Neural progenitor cell (in vitro differentiated cells): Measurements from ENCODE around the gene UBE2Z. TPM values are rescaled to one million over a fixed set of nuclear protein-coding genes. Genes with fewer than 3 reads are reported as not detected.
A peak's percentile ranks its signal among the peaks of the same experiment; 100 is the strongest.

Source experiments
- DNase-seq: peaks from one replicate; pipeline ENCODE4 v3.0.0-alpha.2; 2016; ENCODE audit warnings: low spot score
- H2AFZ ChIP-seq: fragments of 200-600 bp; sonication (generic); replicated peaks from 2 replicates; pipeline ENCODE4 v1.6.1; 2016; ENCODE audit warnings: antibody characterized with exemption
- H3F3A ChIP-seq: fragments of 200-600 bp; sonication (generic); 2 replicates; pipeline ENCODE4 v1.6.1; 2016; ENCODE audit warnings: antibody characterized with exemption, low read depth
- H3K27ac ChIP-seq: fragments of 200-600 bp; sonication (generic); 2 replicates; pipeline ENCODE4 v1.5.1; 2016; ENCODE audit warnings: mild to moderate bottlenecking
- H3K27me3 ChIP-seq: fragments of 200-600 bp; sonication (generic); 2 replicates; pipeline ENCODE4 v1.6.1; 2016; ENCODE audit warnings: mild to moderate bottlenecking, moderate library complexity
- H3K36me3 ChIP-seq: fragments of 200-600 bp; sonication (generic); 2 replicates; pipeline ENCODE4 v1.5.1; 2016
- H3K4me1 ChIP-seq: fragments of 200-600 bp; sonication (generic); 2 replicates; pipeline ENCODE4 v1.6.1; 2016; ENCODE audit warnings: mixed run types
- H3K4me2 ChIP-seq: fragments of 200-600 bp; sonication (generic); 2 replicates; pipeline ENCODE4 v1.6.1; 2016
- H3K4me3 ChIP-seq: fragments of 200-600 bp; sonication (generic); 2 replicates; pipeline ENCODE4 v1.5.1; 2016
- H3K79me2 ChIP-seq: fragments of 200-600 bp; sonication (generic); 2 replicates; pipeline ENCODE4 v1.6.1; 2016; ENCODE audit warnings: low read depth
- H3K9ac ChIP-seq: fragments of 200-600 bp; sonication (generic); 2 replicates; pipeline ENCODE4 v1.6.1; 2016
- H3K9me3 ChIP-seq: fragments of 200-600 bp; sonication (generic); 2 replicates; pipeline ENCODE4 v1.5.1; 2016; ENCODE audit warnings: low read depth
- H4K20me1 ChIP-seq: fragments of 200-600 bp; sonication (generic); 2 replicates; pipeline ENCODE4 v1.6.1; 2016; ENCODE audit warnings: low read depth
- H3K27ac Mint-ChIP-seq: 3 replicates; pipeline ENCODE4 v1.8.0; 2021; ENCODE audit warnings: mixed read lengths
- H3K27me3 Mint-ChIP-seq: 2 replicates; pipeline ENCODE4 v1.8.0; 2022; ENCODE audit warnings: low read depth, mild to moderate bottlenecking, inconsistent platforms, moderate library complexity, mixed read lengths; ENCODE audit not compliant: insufficient read depth
- H3K36me3 Mint-ChIP-seq: 3 replicates; pipeline ENCODE4 v1.8.0; 2021; ENCODE audit warnings: mixed read lengths
- H3K4me1 Mint-ChIP-seq: 3 replicates; pipeline ENCODE4 v1.8.0; 2021; ENCODE audit warnings: mixed read lengths
- H3K4me3 Mint-ChIP-seq: 3 replicates; pipeline ENCODE4 v1.8.0; 2021; ENCODE audit warnings: mild to moderate bottlenecking, moderate library complexity, mixed read lengths
- H3K9me3 Mint-ChIP-seq: 3 replicates; pipeline ENCODE4 v1.8.0; 2020; ENCODE audit warnings: mixed read lengths
- EZH2 ChIP-seq: fragments of 200-600 bp; sonication (generic); IDR thresholded peaks from 2 replicates; pipeline ENCODE4 v1.6.1; 2017; ENCODE audit warnings: antibody characterized with exemption, mild to moderate bottlenecking, moderate library complexity
- EZH2phosphoT487 ChIP-seq: fragments of 200-600 bp; sonication (generic); IDR thresholded peaks from 2 replicates; pipeline ENCODE4 v1.6.1; 2017; ENCODE audit warnings: antibody characterized with exemption
- total RNA-seq: library from RNA; depleted of rRNA; stranded (reverse); fragments of >200 nt; gene quantifications from 2 replicates; pipeline ENCODE4 v1.2.3, GENCODE V29; 2015; ENCODE audit warnings: low replicate concordance
- TF ChIP-seq, protein P1 (sequence below): fragments of 200-600 bp; sonication (generic); IDR thresholded peaks from 2 replicates; pipeline ENCODE4 v1.5.1; 2017; ENCODE audit warnings: antibody characterized with exemption, mild to moderate bottlenecking

The UBE2Z gene
- total RNA-seq, 1 donor from 2014 or later: 45.5 TPM

DNA sequence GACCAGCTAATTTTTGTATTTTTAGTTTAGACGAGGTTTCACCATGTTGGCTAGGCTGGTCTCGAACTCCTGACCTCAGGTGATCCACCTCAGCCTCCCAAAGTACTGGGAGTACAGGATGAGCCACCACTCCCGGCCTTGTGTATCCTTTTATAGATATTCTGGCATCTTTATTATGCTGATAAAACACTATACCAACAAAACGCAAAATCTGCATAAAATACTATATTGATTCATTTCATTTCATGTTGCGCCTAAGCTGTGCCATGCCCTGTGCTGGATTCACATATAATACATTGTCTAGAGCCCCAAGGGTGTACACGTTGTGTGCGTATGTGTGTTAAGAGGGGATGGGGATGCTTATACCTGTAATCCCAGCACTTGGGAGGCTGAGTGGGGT lies 3.8 kb upstream of the UBE2Z start:
- no peak for TF ChIP-seq EZH2
- no peak for TF ChIP-seq EZH2phosphoT487
- TF ChIP-seq, protein P1, sequence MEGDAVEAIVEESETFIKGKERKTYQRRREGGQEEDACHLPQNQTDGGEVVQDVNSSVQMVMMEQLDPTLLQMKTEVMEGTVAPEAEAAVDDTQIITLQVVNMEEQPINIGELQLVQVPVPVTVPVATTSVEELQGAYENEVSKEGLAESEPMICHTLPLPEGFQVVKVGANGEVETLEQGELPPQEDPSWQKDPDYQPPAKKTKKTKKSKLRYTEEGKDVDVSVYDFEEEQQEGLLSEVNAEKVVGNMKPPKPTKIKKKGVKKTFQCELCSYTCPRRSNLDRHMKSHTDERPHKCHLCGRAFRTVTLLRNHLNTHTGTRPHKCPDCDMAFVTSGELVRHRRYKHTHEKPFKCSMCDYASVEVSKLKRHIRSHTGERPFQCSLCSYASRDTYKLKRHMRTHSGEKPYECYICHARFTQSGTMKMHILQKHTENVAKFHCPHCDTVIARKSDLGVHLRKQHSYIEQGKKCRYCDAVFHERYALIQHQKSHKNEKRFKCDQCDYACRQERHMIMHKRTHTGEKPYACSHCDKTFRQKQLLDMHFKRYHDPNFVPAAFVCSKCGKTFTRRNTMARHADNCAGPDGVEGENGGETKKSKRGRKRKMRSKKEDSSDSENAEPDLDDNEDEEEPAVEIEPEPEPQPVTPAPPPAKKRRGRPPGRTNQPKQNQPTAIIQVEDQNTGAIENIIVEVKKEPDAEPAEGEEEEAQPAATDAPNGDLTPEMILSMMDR: no peak
- no peak overlapping the region for H3K4me3 ChIP-seq
- no peak overlapping the region for H2AFZ ChIP-seq
- Mint-ChIP-seq H3K36me3 (no peaks in the 10 kb centered on the region), H3K27ac (no peak overlapping the region), H3K4me3 (no peak overlapping the region), H3K4me1 (peaks cover 10% of the 10 kb centered on the region), H3K9me3 (no peaks in the 10 kb centered on the region), H3K27me3 (peaks cover 6% of the 10 kb centered on the region)
- H3K36me3 ChIP-seq: no peaks in the 10 kb centered on the region
- no peak overlapping the region for H3K9ac ChIP-seq
- H3K4me2 ChIP-seq: no peak overlapping the region
- peaks cover 4% of the 10 kb centered on the region for H4K20me1 ChIP-seq
- DNase-seq: no peak
- no peaks in the 10 kb centered on the region for H3K9me3 ChIP-seq
- no peaks in the 10 kb centered on the region for H3K27me3 ChIP-seq
- H3F3A ChIP-seq: peaks cover 13% of the 10 kb centered on the region
- no peak overlapping the region for H3K27ac ChIP-seq
- H3K4me1 ChIP-seq: no peaks in the 10 kb centered on the region
- H3K79me2 ChIP-seq: peaks cover 29% of the 10 kb centered on the region

DNA sequence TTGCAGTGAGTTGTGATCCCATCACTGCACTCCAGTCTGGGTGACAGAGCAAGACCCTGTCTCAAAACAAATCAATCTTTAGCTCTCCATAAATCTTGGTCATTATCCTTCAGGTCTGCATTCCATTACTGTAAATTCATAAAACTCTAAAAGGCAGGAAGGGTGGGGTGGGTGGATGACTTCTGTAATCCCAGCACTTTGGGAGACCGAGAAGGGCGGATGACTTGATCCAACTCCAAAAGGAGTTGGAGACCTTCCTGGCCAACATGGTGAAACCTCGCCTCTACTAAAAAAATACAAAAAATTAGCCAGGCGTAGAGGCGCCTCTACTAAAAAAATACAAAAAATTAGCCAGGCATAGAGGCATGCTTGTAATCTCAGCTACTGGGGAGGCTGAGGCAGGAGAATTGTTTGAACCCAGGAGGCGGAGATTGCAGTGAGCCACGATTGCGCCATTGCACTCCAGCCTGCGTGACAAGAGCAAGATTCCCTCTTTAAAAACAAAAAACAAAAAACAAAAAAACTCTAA lies 2.2 kb upstream of the UBE2Z start:
- Histone ChIP-seq H2AFZ (no peak overlapping the region), H3K4me1 (peaks cover 14% of the 10 kb centered on the region), H3K4me2 (no peak overlapping the region), H3K4me3 (no peak overlapping the region), H3K79me2 (peaks cover 45% of the 10 kb centered on the region), H3K27me3 (no peaks in the 10 kb centered on the region), H4K20me1 (peaks cover 20% of the 10 kb centered on the region), H3K9ac (no peak overlapping the region), H3K36me3 (no peaks in the 10 kb centered on the region), H3K27ac (no peak overlapping the region), H3K9me3 (no peaks in the 10 kb centered on the region), H3F3A (peaks cover 13% of the 10 kb centered on the region)
- Mint-ChIP-seq H3K36me3 (peaks cover 11% of the 10 kb centered on the region), H3K27ac (no peak overlapping the region), H3K4me3 (no peak overlapping the region), H3K4me1 (peaks cover 26% of the 10 kb centered on the region), H3K9me3 (no peaks in the 10 kb centered on the region), H3K27me3 (peaks cover 6% of the 10 kb centered on the region)
- TF ChIP-seq EZH2phosphoT487: no peak
- TF ChIP-seq, protein P1: no peak
- TF ChIP-seq EZH2: no peak
- no peak for DNase-seq

DNA sequence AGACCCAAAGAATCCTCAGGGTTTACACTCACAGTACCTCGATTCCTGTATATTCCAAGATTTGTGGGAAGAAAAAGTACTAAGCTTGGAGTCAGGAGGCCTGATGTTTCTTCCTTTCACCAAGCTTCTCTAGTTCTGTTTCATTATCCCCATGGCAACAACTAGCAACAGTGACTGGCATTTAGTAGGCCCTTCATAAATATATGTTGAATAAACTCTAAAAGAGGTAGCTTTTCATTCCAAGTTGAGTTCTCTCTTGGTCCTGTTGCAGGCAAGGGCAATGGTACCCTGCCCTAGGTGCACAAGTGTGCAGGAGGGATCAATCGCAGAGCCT lies 527 bp upstream of the UBE2Z start:
- H3K9me3 Mint-ChIP-seq: no peaks in the 10 kb centered on the region
- peaks cover 14% of the 10 kb centered on the region for H3K4me1 ChIP-seq
- no peaks in the 10 kb centered on the region for H3K36me3 ChIP-seq
- peaks cover 6% of the 10 kb centered on the region for H3K27me3 Mint-ChIP-seq
- peak overlapping the region; percentile 97 for H3K4me2 ChIP-seq
- peaks cover 61% of the 10 kb centered on the region for H3K79me2 ChIP-seq
- H3K4me1 Mint-ChIP-seq: peaks cover 32% of the 10 kb centered on the region
- peaks cover 36% of the 10 kb centered on the region for H4K20me1 ChIP-seq
- peak overlapping the region; percentile 90 for H3K4me3 ChIP-seq
- no peak overlapping the region for H3K9ac ChIP-seq
- DNase-seq: no peak
- no peaks in the 10 kb centered on the region for H3K9me3 ChIP-seq
- H3K36me3 Mint-ChIP-seq: peaks cover 21% of the 10 kb centered on the region
- H2AFZ ChIP-seq: peak overlapping the region; percentile 13
- H3K27ac Mint-ChIP-seq: peak overlapping the region; percentile 99
- H3K27me3 ChIP-seq: no peaks in the 10 kb centered on the region
- peaks cover 13% of the 10 kb centered on the region for H3F3A ChIP-seq
- H3K27ac ChIP-seq: peak overlapping the region; percentile 60
- H3K4me3 Mint-ChIP-seq: peak overlapping the region; percentile 96
- TF ChIP-seq EZH2phosphoT487: no peak
- TF ChIP-seq EZH2: no peak
- TF ChIP-seq, protein P1: no peak
